Pons (tissue), 1 donor: Measurements from ENCODE around the gene NUDT15.
"Not testable (repeated sequence)": the region's sequence is repeated elsewhere in the genome, so short reads cannot be mapped to it uniquely, and the experiment has no call there.

Experiments
- DNase-seq: peaks from one replicate; pipeline ENCODE4 v3.0.0-alpha.2; 2016; ENCODE audit warnings: low spot score

The NUDT15 gene

DNA sequence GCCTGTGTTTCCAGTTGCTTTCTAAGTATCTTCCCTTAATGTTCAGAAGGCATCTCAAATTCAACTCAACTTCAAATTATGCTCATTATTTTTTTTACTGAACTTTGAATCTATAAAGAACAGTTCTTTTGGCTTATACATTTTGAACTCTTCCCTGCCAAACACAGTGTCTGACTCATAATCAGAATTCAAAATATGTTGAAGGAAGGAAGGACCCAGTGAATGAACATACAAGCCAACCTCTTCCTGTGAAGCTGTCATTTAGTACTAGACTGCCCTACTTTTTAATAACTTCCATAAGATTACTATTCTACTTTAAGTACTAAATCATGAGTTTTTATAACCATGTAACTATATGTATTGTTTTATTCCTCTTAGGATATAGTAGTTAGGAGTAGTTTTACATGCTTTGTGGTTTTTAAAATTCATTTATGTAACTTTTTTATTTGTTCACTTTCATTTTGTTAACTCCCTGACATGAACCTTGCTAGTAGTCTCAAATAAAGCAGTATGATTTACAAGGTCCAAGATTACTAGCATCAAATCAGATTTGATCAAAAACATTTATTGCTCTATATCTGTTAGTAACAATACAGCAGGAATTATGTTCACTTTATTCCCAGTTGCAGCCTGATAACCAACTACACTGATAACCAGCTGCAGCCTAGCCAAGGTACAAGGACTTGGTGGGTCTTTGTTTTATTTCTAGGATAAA, 6.4 kb downstream of the NUDT15 start:
- no peak for DNase-seq

DNA sequence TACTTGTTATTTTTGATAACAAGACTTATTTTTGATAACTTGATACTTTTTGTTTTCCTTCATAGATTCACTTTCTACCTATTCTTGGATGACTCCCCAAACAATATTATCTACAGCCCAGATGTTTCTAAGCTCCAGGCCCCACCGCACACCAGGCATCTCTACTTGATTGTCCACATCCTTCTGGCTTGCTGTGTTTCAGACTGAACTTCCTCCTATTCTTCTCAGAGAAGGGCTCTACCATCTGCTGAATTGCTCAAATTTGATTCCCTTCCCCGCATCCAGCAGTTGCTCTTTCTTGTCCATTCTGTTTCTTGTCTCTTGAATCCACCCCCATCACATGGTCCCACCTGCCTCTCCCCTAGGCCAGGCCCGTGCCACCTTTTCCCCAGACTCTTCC, 13.0 kb downstream of the NUDT15 start:
- DNase-seq: no peak

DNA sequence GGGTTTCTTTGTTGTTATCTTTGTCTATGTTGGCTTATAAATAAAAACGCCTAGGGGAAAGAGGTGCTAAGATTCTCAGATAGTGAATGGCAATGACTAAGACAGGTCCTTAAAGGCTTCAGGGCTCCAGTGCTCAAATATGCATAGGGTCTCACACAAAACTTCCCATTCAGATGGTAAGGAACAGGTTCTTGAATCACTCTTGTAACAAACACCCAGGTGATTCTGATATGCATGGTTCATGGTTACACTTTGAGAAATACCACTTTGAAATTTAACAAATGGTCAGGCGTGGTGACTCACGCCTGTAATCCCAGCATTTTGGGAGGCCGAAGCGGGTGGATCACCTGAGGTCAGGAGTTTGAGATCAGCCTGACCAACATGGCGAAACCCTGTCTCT, 17.1 kb downstream of the NUDT15 start:
- no peak for DNase-seq

DNA sequence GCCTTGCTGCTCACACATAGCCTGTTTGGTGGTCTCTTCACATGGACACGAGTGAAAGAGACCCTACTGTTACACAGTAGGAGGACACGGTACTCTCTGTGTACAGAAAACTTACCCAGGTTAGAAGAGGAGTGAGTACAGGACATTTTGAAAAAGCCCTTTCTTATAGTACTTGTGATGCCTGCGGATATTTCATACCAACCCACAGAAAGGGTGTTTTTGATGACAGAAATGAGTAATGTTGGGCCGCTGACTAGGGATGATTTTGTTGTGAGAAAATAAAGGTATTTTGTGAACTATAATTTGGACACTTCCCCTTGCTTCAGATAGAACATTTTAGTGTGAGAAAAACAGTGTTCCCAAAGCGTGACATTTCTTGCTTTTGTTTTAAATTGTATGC, 18.2 kb downstream of the NUDT15 start:
- no peak for DNase-seq

DNA sequence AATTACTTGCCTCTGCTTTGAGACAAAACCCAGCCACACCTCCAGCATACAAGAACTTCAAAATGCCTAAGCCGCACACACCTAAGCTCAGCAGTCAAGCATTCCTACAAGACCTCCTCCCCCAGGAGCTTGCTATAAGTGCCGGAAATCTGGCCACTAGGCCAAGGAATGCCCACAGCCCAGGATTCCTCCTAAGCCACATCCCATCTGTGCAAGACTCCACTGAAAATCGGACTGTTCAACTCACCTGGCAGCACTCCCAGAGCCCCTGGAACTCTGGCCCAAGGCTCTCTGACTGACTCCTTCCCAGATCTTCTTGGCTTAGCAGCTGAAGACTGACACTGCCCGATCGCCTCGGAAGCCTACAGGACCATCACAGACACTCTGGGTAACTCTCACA, 21.0 kb downstream of the NUDT15 start:
- not testable (repeated sequence) for DNase-seq

DNA sequence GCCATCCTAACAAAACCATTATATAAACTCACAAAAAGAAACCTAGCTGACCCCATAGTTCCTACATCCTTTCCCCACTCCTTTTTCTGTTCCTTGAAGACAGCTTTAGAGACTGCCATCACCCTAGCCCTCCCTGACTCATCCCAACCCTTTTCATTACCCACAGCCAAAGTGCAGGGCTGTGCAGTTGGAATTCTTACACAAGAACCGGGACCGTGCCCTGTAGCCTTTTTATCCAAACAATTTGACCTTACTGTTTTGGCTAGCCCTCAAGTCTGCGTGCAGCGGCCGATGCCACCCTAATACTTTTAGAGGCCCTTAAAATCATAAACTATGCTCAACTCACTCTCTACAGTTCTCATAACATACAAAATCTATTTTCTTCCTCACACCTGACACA, 22.4 kb downstream of the NUDT15 start:
- DNase-seq: not testable (repeated sequence)

DNA sequence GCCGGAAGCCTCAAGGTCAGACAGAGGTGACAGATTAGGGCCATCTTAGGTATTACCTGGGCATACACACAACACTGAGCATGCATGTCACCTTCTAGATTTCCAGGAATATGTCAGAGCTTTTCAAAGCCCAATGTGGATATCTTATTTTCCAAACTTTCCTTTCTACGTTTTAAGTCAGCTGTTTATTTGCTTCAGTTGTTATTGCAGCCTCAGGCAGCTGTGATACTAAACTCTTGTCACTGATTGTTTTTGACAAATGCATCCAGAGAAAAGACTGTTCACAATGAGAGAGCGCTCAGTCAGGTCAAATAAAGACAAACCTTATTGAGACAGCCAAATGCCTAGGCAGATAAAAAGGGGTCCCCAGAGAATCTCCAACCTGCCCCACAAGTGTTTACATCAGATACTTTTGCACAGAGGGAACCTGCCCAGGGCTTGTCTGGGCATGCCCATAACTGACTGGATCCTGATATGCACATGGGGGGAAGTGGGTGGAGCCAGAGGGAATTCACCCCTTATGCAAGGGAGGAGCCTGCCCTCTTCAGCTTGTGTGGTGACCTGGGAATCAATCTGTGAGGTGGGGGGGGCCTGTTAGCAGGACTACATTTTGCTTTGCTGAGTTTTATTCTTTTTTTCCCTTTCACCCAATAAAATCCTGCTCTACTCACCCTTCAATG, 28.9 kb downstream of the NUDT15 start:
- DNase-seq: no peak

DNA sequence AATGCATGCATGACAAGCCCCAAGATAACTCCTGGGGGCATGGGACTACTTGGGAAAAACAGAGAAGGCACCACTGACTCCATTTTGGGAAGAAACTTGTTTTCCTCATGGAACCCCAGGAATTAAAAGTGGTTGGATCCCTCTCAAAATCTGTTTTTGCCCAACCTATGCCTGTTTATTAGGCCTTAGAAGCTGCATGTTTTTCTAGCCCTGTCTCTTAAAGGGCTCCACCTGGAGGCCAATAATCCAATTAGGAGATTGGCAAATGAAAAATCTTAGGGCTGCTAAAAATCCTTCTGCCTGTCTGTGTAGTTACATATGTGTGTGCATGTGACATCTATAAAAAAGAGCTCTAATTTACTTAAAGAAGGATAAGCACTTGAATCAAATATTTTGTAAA, 30.5 kb downstream of the NUDT15 start:
- DNase-seq: no peak

DNA sequence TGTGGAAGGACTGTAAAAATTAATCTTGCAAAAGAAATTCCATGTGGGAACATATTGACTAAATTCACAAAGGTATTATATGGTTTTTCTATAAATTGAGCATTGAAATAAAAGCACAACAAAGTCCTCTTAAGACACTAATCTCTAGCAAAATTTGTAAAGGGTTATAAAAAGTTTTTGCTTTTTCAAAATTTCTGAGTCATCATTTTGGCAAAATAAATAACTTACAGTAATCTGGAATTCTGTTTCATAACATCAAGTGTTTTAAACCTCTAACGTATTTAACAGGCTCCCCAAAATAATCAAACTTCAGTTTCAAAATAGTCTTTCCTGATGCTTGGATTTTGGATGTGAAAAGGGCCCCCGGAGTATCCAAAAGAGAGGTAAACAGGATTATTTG, 31.4 kb downstream of the NUDT15 start:
- DNase-seq: no peak

DNA sequence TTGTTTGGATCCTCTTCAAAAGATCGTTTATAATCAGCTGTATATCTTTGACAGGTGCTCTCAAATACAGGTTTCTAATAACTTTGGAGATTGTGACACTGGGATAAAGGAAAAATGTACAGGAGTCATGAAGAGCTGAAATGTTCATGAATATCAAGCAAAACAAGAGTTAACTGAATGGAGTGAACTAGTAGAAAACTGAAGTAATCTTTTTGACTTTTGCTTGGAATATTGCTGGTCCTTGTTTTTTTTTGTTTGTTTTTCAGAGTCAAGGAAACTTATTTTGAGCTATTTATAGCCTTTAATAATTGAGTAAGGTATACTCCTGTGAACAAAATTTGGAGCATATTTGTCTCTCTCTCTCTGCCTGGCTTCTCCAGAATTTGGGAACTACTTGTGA, 32.0 kb downstream of the NUDT15 start:
- DNase-seq: no peak

DNA sequence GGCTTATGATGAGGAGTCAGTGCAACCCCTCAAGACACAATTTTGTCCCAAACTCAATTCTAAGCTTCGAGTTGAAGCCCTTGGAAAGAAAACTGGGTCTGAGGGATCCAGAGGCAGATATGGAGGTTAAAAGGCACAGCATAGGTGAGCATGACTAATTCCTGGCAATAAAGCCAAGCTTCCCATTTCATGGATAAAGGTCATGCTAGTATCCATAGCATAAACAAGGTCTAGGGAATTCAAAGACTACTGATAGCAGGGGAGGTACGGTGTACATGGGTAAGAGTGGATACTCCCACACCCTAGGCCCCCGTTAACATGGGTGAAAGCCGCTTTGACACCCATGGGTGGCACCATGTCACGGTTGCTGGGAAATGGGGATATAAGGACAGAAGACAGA, 33.4 kb downstream of the NUDT15 start:
- no peak for DNase-seq

DNA sequence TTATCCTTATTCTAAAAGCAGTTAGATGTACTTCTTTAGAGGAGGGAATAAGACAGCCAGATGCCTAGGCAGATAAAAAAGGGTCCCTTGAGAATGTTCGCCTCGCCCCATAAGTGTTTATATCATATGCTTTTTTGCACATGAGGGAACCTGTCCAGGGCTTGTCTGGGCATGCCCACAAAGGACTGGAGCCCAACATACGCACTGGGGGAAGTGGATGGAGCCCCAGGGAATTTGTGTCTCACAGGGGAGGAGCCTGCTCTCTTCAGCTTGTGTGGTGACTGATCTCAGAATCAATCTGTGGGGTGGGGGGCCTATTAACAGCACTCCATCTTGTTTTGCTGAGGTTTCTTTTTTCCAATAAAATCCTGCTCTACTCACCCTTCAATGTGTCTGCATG, 34.8 kb downstream of the NUDT15 start:
- no peak for DNase-seq

DNA sequence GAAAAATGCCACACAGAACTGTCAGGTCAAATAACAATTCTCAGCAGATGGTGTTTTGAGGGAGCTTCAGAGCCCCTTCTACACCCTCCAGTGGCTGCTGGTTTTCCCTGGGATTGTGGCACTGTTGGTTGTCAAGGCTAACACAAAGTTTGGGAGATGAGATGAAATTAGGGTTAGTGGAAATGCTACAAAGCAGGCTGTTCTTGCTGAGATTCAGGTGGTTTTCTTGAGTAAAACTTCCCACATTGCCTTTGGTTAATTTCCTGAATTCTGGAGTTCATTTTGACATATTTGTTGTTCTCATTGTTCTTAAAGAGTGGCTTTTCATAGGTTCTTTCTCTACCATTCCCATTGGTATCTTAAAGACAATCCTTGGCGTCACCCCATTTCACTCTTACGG, 35.3 kb downstream of the NUDT15 start:
- no peak for DNase-seq

DNA sequence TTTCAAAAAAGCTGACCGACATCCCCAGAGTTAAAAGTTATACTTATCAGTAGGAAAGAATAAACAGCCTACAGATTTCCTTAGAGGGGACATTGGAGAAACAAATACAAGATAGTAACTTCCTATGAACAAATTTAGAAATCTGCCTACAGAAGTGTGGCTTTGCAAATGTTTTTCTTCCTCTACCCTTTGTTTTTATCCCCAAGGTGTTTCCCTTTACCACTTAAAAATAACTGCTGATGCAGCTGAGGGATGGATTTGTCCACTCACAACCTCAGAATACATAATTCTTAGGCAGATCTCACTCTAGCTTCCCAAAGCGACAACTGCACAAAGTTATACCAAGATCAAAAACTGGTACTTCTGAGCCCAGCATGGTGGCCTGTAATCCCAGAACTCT, 36.5 kb downstream of the NUDT15 start:
- no peak for DNase-seq

DNA sequence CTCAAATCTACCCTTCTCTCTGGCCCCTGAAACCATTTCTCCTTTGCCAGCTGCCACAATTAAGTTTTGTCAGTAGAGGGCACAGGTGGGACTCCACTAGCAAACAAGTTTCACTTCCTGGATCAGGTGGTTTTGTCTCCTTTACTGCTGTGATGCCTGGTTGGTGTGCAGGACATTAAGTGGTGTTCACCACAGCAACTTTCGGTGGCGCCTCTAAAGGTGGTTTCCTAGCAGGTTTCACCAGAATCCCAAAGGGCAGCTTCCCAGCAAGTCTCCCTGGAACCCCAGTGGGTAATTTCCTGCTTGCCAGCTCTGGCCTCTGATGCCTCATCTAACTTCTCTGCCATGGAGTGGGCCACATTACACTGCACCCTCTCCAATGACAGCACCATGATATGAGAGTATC, 40.7 kb downstream of the NUDT15 start:
- no peak for DNase-seq

DNA sequence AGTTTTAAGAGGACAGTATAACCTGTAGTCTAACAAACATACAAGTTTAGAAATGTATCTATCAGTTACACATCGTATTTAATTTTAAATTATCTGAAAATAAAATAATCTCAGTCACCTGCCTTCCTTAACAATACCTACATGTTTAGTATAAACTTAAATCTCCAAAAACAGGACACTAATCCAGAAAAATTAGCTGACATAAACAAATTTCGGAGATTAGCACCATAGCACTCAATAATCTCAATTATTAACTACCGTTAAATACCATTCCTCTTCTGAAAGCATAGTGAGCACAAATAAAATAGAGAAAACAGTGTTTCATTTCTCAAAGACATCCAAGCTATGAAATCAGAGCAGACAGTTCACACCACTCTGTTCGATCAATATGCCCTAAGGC, 44.2 kb downstream of the NUDT15 start:
- DNase-seq: no peak

DNA sequence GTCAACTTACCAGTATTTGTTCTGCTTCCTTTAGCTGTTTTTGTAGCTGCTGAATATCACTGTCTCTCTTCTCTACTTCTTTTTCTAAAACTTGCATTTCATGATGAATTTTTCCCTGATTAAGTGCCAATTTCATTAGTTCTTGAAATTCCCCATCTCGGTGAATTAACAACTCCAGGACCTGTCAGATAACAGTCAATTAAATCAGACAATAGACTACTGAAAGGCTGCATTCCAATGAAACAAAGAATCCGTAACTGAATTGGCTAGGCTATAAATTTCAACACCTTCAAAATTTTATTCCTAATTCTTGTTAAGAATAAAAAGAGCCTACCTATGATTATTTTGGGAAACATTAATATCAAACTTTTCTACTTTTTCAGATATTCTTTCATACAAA, 48.7 kb downstream of the NUDT15 start:
- DNase-seq: no peak

DNA sequence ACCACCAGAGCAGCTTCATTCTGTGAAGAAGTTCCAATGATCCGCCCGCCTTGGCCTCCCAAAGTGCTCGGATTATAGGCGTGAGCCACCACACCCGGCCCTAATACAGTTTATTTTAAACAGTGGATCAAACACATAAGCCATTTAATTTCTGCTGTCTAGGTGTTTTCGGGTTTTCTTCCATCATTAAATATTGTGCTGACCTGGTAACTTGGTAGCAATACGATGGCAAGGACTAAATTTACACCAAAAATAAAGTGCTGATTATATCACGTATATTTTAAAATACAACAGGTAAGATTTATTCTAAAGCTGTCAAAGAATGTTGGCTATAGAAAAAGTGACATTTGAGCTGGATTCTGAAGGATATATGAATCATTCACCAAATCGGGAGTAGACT, 56.1 kb downstream of the NUDT15 start:
- no peak for DNase-seq

DNA sequence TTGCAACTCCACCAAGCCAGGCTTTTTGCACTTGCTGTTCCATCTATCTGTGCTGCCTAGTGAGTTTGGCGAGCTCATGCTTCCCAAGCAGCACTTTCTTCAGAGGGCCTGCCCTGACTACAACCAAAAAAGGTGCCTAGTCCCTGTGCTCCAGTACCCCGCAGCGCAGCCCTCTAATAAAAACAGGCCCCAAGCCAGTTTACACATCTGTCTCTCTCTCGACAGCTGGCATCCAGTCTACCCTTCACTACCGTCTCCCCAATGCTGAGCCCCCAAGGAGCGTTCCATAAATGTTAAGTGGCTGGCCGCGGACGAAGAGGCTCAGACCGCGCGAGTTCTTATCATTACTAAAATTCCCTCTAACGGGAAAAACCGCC, 56.9 kb downstream of the NUDT15 start:
- no peak for DNase-seq

DNA sequence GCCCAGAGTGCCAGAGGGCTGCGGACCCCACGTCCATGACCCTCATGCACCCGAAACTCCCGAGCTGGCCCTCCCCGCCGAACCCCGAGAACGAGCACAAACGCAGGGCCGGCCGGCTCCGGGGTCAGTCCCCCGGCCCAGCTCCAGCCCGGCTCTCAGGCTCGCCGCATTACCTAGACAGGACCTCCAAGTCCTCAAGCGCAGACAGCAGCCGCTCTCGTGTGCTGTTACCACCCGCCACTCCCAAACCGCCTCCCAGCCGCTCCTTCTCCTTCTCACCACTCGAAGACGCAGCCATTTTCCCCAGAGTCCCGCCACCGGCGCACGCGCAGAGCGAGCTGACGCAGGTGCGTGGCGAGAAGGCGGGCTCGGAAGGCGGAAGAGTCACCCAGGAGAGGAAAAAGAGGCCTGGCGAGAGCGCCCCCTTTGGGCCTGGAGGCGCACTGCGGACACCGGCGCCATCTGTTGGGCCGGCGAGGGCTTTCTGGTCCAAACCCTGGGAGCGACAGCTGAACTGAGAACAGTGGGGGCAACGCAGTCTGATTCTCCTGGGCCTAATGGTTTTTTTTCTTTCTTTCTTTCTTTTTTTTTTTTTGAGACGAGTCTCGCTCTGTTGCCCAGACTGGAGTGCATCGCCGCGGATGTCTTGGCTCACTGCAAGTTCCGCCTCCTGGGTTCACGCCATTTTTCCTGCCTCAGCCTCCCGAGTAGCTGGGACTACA, 57.4 kb downstream of the NUDT15 start, which contains the start of gene MED4:
MED4 (minus strand) TSS at position 324 of the 722 bp plus-strand sequence; CDS start at position 298, 26 bp downstream.
- peak; percentile 94 for DNase-seq

DNA sequence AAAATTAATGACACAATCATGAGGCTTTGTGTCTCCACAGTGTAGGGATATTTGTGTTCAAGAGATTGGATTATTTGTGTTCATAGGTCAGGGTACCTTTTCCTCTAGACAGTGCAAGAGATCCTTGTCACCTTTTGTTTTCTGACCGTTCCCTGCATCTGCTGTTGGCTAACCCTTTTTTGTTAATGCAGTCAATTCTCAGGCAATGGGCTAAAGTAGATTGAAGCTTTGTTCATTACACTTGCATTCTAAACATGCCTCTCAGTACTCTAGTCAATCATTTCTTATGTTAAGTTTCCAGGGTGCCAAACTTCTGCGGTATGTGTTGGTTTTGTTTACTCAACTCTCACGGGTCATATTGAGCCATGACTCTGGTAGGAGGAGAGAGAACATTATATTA, 59.1 kb downstream of the NUDT15 start:
- DNase-seq: no peak
